GM19099 (cell line): Measurements from ENCODE around the gene KHDC3L.
A peak's percentile ranks its signal among the peaks of the same experiment; 100 is the strongest.

Source experiments
- POLR2A ChIP-seq: IDR thresholded peaks from 3 replicates; pipeline ENCODE4 v1.6.1; 2011; ENCODE audit warnings: low read depth; ENCODE audit not compliant: insufficient read length; ENCODE audit errors: extremely low read depth

Gene KHDC3L

GRCh38 chr6:73362869-73363536 is 545 bp downstream of the KHDC3L start:
- no peak for TF ChIP-seq POLR2A

- no peak for TF ChIP-seq POLR2A
Observed at GRCh38 chr6:73363537-73363875, 1.0 kb downstream of the KHDC3L start.

- no peak for TF ChIP-seq POLR2A
Observed at GRCh38 chr6:73364121-73364520, 1.7 kb downstream of the KHDC3L start.

GRCh38 chr6:73364549-73364948 is 2.1 kb downstream of the KHDC3L start:
- no peak for TF ChIP-seq POLR2A

DNA sequence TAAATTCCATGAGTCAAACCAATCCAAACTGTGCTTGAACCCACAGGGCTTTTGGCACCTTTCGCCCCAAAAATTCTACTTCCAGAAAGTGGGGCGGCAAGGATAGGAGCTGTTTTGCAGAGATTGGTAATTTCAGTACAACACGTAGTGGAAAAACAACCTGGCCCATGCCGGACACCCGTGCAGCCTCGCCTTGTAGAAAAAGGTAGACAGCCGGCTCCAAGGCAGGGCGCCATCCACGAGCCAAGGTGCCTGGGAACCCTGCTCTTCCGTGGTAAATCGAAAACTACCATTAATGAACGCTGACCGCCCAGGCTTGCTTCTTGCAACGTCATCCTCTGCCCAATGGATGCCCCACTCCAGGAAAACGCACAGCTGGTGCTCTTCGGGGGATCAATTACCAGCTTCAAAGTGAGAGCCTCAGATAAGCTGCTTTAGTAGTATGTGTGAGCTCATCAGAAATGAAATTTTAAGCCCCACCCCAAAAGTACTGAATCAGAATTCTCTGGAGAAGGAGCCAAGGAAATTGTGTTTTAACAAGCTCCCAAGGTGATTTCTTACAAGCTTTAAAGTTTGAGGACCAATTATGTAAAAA is 5.4 kb downstream of the KHDC3L start:
- TF ChIP-seq POLR2A = no peak

GRCh38 chr6:73368675-73369074 is 6.2 kb downstream of the KHDC3L start:
- no peak for TF ChIP-seq POLR2A

- TF ChIP-seq POLR2A = no peak
Observed at GRCh38 chr6:73369157-73369556, 6.7 kb downstream of the KHDC3L start.

GRCh38 chr6:73369563-73369962 is 7.1 kb downstream of the KHDC3L start, which contains the start of gene OOEP:
OOEP (minus strand) TSS chr6:73369897; CDS start chr6:73369792, 105 bp downstream.
- TF ChIP-seq POLR2A = no peak

- TF ChIP-seq POLR2A = no peak
Observed at GRCh38 chr6:73371984-73372383, 9.5 kb downstream of the KHDC3L start.

- TF ChIP-seq POLR2A = no peak
Observed at GRCh38 chr6:73372516-73372915, 10.1 kb downstream of the KHDC3L start.

DNA sequence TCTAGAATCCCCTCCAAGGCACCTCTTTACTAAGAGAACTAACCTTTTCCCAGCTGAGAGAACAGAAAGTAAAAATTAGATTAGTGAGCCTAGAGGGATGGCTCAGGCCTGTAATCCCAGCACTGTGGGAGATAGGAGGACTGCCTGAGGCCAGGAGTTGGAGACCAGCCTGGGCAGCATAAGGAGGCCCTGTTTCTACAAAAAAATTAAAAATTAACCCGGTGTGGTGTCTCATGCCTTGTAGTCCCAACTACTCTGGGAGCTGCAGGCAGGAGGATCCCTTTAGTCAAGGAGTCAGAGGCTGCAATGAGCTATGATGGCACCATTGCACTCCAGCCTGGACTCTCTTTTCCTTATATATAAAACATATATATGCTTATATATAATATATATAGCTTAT is 12.8 kb downstream of the KHDC3L start:
- no peak for TF ChIP-seq POLR2A

- no peak for TF ChIP-seq POLR2A
Observed at GRCh38 chr6:73377225-73377624, 14.8 kb downstream of the KHDC3L start.

DNA sequence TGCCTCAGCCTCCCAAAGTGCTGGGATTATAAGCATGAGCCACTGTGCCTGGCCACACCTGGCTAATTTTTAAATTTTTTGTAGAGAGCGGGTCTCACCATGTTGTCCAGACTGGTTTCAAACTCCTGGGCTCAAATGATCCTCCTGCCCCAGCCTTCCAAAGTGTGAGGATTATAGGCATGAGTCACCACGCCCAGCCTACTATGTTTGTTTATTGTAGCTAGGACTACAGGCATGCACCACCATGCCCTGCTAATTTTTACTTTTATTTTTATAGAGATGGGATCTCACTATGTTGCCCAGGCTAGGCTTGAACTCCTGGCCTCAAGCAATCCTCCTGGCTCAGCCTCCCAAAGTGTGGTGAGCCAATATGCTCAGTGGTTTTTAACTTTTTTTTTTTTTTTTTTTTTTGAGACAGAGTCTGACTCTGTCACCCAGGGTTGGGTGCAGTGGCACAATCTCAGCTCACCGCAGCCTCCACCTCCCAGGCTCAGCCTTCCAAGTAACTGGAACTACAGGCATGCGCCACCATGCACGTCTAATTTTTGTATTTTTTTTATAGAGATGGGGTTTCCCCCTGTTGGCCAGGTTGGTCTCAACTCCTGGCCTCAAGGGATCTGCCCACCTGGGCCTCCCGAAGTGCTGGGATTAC is 20.1 kb downstream of the KHDC3L start:
- TF ChIP-seq POLR2A = no peak

DNA sequence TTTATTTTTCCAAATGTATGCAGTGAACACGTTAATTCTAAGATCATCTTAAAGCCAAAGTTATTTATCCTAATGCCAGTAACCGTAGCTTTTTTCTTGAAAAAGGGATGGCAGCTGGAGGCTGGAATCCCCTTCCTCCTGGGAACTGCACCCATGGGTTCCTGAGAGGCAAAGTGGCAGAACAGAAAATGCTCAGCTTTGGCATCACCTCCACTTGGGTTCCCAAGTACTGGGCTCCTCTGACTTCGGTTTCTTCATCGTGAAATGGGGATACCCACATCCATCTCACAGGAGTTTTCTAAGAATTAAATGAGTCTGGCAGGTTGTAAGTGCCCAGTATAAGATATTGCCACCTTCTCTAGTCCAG is 26.0 kb downstream of the KHDC3L start:
- TF ChIP-seq POLR2A = no peak

- peak; percentile 46 for TF ChIP-seq POLR2A
Observed at GRCh38 chr6:73388800-73389512, 26.5 kb downstream of the KHDC3L start.

- no peak for TF ChIP-seq POLR2A
Observed at GRCh38 chr6:73389854-73390253, 27.4 kb downstream of the KHDC3L start.
